ENCODE measurements around the gene PPFIBP2. TPM values are rescaled to one million over a fixed set of nuclear protein-coding genes. Genes with fewer than 3 reads are reported as not detected.

The PPFIBP2 gene
- total and polyA plus RNA-seq, 2 of the 13 experiments (the other 11 are each of a cell fraction or from before 2014, with no cell fraction given) = 15.0 to 52.5 TPM

GRCh38 chr11:7643314-7643713 is 129.5 kb downstream of the PPFIBP2 start:
- Histone ChIP-seq H3K4me1 (ENCODE audit: insufficient read depth, low read length) (no peaks in the 10 kb centered on the region), H4K20me1 (ENCODE audit: insufficient read depth, low read length) (no peaks in the 10 kb centered on the region), H3K27me3 (ENCODE audit: control insufficient read depth in 1 of 2, insufficient read depth in 2 of 2, low read length in 2 of 2) (no peaks in the 10 kb centered on the region), H3K4me3 (replicated peaks in 1 of 3; ENCODE audit: insufficient read depth in 1 of 3, low read depth in 2 of 3, low read length in 3 of 3) (no peak overlapping the region), H3K4me2 (ENCODE audit: low read depth, low read length) (no peak overlapping the region), H3K79me2 (ENCODE audit: insufficient read depth, low read length) (no peaks in the 10 kb centered on the region), H3K9ac (ENCODE audit: insufficient read depth, low read depth, low read length) (no peak overlapping the region), H3K27ac (ENCODE audit: extremely low read length, insufficient read depth, low read length) (no peak overlapping the region), H2AFZ (ENCODE audit: low read length) (no peak overlapping the region), H3K9me3 (ENCODE audit: low read length) (no peaks in the 10 kb centered on the region), H3K36me3 (replicated peaks in 1 of 2; ENCODE audit: control insufficient read depth in 1 of 2, insufficient read depth in 2 of 2, low read length in 2 of 2) (peaks cover 24 to 57% of the 10 kb centered on the region in 2 experiments)
- DNase-seq (ENCODE audit: low spot score) (no peak), ATAC-seq (no peak), FAIRE-seq (no peak)
- in situ Hi-C loops (cut with HindIII; ENCODE audit: extremely low pct_ligation_motif_present, low pct_unique_long_range_greater_than_20kb) = no loop called here
- intact Hi-C loops (cut with micrococcal nuclease; ENCODE audit: unreplicated experiment) = no loop called here
- 96% methylated on average over 4 of the region's 4 CpGs for WGBS (ENCODE audit: low lambda C conversion rate)
- ChIA-PET POLR2A (no interaction called here), CTCF (ENCODE audit: low intra/inter-chr PET ratio, low total read pairs) (no interaction called here)
- no TSS peak for BruUV-seq (replicated peaks)
- TF ChIP-seq SMAD1 (CRISPR knock-in tag; IDR thresholded peaks at IDR 0.05; ENCODE audit: borderline replicate concordance, low read depth) (no peak), POLR2A (IDR thresholded peaks at IDR 0.05; ENCODE audit: insufficient read depth in 1 of 2, low read depth in 2 of 2, low read length in 2 of 2) (no peak), ZNF83 (CRISPR knock-in tag; IDR thresholded peaks at IDR 0.05; ENCODE audit: borderline replicate concordance) (no peak), SATB2 (CRISPR knock-in tag; IDR thresholded peaks at IDR 0.05) (no peak), ZNF354B (CRISPR knock-in tag; IDR thresholded peaks at IDR 0.05) (no peak), ZNF501 (CRISPR knock-in tag; IDR thresholded peaks at IDR 0.05) (no peak), FOXA3 (CRISPR knock-in tag; IDR thresholded peaks at IDR 0.05) (no peak), HCFC1 (IDR thresholded peaks at IDR 0.05; ENCODE audit: low read depth, low read length) (no peak), ZBTB38 (CRISPR knock-in tag; IDR thresholded peaks at IDR 0.05) (no peak), KDM6A (CRISPR knock-in tag; IDR thresholded peaks at IDR 0.05; ENCODE audit: low read depth) (no peak), TAF1 (CRISPR knock-in tag; IDR thresholded peaks at IDR 0.05) (no peak), PLRG1 (conservative IDR thresholded peaks at IDR 0.05) (no peak)
- TF ChIP-seq, protein P1, sequence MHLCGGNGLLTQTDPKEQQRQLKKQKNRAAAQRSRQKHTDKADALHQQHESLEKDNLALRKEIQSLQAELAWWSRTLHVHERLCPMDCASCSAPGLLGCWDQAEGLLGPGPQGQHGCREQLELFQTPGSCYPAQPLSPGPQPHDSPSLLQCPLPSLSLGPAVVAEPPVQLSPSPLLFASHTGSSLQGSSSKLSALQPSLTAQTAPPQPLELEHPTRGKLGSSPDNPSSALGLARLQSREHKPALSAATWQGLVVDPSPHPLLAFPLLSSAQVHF (CRISPR knock-in tag; IDR thresholded peaks at IDR 0.05) = no peak
- TF ChIP-seq, protein P2, sequence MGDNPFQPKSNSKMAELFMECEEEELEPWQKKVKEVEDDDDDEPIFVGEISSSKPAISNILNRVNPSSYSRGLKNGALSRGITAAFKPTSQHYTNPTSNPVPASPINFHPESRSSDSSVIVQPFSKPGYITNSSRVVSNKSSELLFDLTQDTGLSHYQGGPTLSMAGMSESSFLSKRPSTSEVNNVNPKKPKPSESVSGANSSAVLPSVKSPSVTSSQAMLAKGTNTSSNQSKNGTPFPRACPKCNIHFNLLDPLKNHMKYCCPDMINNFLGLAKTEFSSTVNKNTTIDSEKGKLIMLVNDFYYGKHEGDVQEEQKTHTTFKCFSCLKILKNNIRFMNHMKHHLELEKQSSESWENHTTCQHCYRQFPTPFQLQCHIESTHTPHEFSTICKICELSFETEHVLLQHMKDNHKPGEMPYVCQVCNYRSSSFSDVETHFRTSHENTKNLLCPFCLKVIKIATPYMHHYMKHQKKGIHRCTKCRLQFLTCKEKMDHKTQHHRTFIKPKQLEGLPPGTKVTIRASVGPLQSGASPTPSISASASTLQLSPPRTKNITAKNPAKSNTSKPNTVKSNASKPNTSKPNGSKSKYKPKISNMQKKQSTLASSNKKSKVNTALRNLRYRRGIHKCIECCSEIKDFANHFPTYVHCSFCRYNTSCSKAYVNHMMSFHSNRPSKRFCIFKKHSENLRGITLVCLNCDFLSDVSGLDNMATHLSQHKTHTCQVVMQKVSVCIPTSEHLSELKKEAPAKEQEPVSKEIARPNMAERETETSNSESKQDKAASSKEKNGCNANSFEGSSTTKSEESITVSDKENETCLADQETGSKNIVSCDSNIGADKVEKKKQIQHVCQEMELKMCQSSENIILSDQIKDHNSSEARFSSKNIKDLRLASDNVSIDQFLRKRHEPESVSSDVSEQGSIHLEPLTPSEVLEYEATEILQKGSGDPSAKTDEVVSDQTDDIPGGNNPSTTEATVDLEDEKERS (CRISPR knock-in tag; IDR thresholded peaks at IDR 0.05) = no peak
